GM18498 (cell line): ENCODE data around the gene NDUFS5.
"Not testable (repeated sequence)": the region's sequence is repeated elsewhere in the genome, so short reads cannot be mapped to it uniquely, and the experiment has no call there.

Experiments
- ATAC-seq: cut with Tn5 transposase; IDR thresholded peaks from one replicate; pipeline ENCODE4 v1.9.1; 2021; ENCODE audit warnings: mild to moderate bottlenecking, moderate library complexity; ENCODE audit not compliant: unreplicated experiment

Gene NDUFS5

DNA sequence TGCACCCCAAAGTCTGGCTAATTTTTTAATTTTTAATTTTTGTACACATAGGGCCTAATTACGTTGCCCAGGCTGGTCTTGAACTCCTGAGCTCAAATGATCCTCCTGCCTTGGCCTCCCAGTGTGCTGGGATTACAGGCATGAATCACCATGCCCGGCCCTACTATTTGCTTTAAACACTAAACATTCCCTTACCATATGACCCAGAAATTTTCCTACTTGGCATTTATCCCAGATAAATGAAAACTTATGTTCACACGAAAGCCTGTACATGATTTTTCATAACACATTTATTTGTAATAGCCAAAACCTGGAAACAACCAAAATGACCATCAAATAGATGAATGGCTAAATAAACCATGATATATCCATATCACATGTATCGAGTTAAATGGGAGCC is 35.8 kb downstream of the NDUFS5 start:
- no peak for ATAC-seq

DNA sequence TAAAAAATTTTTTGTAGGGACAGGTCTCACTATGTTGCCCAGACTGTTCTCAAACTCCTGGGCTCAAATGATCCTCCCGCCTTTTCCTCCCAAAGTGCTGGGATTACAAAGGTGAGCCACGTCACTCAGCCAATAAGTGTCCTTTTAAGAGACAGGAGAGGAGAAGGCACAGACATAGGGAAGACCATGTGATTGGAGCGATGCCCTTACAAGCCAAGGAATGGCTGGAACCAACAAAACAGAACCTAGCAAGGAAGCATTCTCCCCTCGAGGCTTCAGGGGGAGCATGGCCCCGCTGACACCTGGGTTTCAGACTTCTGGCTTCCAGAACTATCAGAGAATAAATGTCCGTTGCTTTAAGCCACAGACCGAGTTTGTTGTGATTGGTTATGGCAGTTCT is 37.0 kb downstream of the NDUFS5 start:
- no peak for ATAC-seq

DNA sequence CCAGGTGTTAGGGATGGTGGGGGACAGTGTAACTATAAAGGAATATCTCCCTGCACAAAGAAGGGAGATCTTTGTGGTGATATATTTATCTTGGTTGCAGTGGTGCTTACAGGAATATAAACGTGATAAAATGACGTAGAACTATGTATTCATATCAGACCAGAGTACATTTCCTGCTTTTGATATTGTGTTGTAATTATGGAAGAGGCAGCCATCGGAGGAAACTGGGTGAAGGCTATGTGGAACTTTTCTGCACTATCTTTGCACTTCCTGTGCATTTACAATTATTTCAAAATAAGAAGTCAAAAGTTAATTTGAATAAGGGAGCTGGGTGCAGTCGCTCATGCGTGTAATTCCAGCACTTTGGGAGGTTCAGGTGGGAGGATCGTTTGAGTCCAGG is 37.6 kb downstream of the NDUFS5 start:
- no peak for ATAC-seq

DNA sequence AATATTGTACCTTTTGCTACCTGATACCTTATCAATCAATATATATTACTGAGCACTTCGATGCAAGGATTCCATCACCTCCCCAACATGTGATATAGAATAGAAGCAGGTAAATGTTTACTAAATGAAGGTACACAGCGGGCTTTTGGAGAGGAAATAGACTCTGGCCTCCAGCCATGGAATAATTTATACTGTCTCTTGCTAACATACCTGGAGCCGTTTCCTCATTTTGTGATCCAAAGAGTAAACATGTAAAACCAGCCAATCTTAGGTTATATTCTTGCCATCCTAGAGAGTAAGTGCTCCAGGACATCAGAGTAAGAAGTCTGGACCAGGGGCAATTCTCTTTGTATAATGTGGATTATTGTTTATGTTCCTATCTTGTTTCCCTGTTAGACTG is 39.4 kb downstream of the NDUFS5 start:
- no peak for ATAC-seq

DNA sequence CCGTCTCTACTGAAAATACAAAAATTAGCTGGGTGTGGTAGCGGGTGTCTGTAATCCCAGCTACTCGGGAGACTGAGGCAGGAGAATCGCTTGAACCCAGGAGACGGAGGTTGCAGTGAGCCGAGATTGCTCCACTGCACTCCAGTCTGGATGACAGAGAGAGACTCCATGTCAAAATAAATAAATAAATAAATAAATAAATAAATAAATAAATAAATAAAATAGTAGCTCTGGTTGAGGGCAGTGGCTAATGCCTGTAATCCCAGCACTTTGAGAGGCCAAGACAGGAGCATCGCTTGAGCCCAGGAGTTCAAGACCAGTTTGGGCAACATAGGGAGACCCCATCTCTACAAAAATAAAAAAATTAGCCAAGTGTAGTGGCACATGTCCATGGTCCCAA is 42.1 kb downstream of the NDUFS5 start:
- ATAC-seq: not testable (repeated sequence)

DNA sequence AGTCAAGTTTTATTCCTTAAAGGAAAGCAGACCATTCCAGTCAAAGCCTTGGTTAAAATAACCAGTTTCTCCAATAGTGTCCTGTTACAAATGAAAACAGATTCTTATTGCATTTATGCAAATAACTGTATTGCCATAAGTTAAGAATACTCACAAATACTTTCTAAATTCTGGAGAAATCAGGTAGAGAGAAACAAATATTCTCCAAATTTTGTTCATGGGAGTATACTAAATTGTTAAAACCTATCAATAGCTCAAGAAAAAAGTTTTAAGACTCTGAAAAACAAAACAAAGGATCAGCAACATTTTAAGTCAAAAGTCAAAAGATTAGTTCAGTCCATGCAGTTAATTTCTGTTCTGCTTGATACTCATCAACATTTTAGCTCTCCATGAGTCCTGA is 45.4 kb downstream of the NDUFS5 start:
- ATAC-seq: not testable (repeated sequence)

DNA sequence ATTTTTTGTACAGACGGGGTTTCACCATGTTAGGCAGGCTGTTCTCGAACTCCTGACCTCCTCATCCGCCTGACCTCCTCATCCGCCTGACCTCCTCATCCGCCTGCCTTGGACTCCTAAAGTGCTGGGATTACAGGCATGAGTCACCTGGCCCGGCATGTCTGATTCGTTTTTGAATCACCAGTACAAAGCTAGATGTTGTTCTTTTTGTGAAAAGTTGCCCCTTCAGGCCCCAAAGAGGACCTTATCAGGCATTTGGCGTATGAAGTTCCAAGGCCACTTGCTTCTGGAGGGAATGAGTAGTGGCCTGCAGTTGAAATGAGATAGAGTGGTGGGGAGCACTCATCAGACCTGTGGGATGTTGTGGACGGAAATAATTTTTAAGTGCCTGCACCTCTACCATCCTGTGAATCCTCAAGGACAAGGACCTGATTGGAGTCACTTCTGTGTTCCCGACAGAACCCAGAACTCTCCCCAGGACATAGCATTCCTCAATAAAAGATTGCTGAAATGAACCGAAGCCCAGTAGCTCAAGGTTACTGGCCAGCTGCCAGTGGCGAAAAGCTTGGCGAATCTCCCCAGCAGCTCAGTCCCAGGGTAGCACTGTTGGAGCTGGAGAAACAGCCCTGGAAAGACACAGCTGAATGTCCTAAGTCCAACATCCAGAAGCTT is 50.1 kb downstream of the NDUFS5 start:
- no peak for ATAC-seq

DNA sequence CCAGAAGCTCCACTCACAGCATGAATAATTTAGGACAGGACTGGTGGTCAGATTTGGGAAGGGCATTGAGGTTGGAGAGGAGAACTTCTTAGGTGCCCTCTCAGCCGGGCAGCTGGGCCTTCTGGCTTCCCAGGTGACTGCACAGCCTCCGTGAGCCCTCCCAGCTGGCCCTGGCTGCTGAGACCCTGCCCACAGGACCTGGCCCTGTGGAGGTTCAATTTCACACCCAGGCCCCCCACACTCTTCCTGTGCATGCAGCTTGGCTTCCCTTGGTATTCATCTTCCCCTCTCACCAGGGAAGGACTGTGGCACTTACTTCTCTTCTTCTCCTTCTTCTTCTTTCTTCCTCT is 50.6 kb downstream of the NDUFS5 start:
- ATAC-seq: no peak

DNA sequence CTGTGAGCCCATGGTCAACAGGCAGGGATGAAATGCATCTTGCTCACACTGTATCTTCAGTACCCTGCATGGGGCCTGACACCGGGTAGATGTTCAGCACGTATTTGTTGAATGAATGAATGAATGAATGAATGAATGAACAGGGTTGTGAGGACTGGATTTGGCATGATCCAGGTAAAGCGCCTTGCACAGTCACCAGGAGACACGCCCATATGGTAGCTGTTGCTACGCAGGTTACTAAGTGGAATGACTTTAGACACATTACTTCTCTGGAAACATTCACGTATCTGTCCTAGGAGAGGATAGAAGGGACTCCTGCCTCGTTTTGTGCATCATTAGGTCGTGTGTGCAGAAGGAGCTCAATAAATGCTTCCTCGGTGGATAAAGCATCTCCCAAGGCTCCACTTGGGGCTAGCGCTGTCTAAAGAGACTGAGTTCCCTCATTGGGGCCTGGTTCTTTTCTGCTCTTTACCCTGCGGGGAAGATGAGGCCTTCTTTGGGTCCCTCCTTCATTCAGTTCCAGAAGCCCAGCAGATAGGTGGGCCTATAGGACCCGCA is 54.2 kb downstream of the NDUFS5 start:
- no peak for ATAC-seq

DNA sequence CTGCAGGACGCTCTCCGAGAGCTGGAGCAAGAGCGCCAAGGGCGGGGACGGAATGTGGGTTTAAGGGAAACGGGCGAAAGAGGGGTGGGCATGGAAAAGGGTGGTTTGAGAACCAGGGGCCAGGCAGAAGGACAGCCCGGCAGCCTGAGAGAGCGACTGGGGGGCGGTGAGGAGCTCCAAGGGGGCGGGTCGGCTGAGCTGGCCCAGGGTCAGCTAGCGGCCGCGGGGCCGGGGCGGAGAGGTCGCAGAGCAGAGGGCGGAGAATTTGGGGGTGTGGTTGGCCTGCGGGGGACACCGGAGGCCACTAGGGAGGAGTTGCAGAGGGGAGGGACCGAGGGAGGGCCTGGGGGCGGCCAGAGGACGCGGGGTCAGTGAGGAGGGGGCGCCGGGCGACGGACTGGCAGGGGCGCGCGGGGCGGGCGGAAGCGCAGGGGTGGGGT is 54.7 kb downstream of the NDUFS5 start:
- ATAC-seq: no peak

DNA sequence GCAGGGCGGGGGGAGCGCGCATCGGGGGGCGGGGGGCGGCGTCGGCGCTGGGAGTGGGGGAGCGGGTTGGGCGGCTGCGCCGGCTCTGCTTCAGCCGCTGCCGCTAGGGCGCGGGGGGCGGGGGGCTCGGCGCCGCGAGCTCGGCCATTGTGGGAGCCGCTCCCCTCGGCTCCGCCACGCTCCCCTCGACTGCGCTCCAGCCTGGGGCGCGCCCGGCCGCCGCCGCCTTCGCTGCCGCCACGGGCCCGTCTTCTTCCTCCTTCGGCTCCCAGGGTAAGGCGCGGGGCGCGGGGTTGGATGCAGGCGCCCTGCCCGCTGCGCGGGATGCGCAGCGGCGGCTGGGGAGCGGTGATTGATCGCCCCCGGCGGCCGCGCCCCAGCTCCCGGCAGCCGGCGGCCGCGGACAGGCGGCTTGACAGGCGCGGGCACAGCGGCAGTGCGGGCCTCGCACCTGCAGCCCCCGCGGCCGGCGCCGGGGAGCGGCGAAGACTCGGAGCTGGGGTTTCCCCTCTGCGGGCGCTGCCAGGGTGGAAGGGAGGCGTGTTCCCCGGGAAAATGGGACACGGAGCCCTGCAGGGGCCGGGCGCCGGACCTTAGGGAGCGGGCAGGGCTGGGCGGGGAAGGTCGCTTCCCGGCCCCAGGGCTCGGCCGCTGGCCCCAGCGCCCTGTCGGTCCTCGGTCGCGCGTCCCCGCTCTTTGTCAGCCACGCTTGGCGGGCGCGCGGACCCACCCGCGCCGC is 55.3 kb downstream of the NDUFS5 start:
- ATAC-seq: no peak

DNA sequence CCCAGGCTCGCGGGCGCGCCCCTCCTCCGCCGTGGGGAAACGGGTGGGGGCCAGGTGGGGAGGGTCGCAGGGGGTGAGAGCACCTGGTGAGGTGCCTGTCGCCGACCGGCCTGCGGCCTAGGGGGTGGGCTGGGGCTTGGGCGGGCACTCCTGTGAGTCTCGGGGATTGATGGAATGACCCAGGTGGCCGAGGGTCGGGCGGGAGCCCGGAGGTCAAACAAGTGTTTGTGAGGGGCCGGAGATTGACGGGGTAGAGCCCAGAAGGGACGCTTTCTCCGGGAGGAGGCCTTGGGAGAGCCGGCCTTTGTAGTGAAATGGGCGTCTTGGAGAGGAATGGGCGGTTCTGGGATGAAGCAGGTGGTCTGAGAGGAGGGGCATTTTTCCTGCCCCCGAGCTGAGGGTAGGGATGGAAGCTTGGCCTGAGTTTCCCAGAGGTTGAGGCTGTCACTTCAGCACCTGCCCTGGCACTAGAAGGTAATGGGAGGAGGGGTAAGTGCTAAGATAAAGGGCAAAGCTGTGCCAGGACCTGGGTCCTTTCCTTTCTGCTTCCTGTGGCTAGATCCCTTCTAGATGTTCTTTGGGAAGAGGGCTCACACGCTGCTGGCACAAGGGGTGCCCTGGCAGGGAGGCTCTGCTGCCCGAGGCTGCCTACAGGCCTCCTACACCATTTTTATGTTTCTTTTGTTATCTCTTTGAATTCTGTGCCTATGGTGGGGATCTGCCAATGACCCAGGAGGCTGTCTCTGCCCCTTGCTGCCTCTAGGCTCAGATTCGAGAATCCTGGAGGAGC is 56.1 kb downstream of the NDUFS5 start:
- no peak for ATAC-seq

DNA sequence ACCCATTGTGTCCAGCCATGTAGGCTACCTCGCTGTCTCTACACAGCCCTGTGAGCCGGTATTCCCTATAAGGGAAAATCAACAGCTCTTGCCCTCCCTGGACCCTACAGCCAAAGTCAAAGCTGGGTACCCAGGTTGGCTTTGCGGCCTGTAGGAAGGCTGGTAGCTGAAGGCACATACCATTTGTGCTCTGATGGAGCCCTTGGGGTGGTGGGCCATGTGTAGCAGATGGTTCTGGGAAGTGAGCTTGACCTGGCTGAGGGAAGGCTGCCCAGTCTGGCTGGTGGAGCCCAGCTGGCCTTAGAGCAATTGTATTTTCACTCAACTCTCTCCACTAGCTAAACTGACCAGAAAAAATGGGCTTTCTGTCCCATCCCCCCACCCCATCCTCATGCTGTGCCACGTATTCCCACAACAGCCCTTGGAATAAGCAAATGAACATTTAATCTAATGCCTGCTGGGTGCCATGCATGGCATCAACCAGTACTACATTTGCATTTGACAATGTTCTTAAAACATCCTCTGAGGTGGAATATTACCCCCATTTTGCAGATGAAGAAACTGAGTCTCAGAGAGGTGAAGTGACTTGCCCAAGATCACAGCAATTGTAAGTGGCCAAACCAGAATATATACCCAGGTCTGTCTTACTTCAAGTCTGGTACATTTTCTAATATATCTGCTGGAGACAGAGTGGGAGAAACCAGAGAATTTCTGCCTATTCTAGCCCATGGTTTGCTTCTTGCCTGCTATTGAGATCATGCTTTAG is 56.8 kb downstream of the NDUFS5 start:
- no peak for ATAC-seq

DNA sequence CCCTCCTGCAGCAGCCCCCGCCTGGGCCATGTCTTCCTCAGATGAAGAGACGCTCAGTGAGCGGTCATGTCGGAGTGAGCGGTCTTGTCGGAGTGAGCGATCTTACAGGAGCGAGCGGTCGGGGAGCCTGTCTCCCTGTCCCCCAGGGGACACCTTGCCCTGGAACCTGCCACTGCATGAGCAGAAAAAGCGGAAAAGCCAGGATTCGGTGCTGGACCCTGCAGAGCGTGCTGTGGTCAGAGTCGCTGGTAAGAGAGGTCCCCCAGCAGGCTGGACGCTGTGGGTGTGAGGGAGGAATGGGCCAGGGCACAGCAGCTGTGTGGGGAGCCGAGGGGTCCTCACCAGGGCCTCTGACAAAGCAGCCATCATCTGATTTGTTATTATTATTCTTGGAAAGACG is 58.0 kb downstream of the NDUFS5 start:
- no peak for ATAC-seq
